NB4 (cell line): ENCODE data around the gene DHCR24.

Experiments
- DNase-seq: peaks from one replicate; pipeline ENCODE4 v3.0.0; 2010; ENCODE audit warnings: low read depth
- H3K4me3 ChIP-seq: one replicate; pipeline ENCODE4 v1.5.1; 2011; ENCODE audit warnings: mild to moderate bottlenecking, low read depth, low read length, moderate library complexity
- MAX ChIP-seq: IDR thresholded peaks from 2 replicates; pipeline ENCODE4 v1.6.1; 2011; ENCODE audit warnings: low read depth, low read length
- MYC ChIP-seq: IDR thresholded peaks from 2 replicates; pipeline ENCODE4 v1.6.1; 2011; ENCODE audit warnings: low read depth, low read length
- POLR2A ChIP-seq: IDR thresholded peaks from 2 replicates; pipeline ENCODE4 v1.6.1; 2011; ENCODE audit warnings: mild to moderate bottlenecking; ENCODE audit not compliant: insufficient read length; ENCODE audit errors: extremely low read depth
- TF ChIP-seq, protein P1 (sequence below): IDR thresholded peaks from one replicate; pipeline ENCODE4 v1.5.1; 2012; ENCODE audit warnings: low read depth, low read length

Gene DHCR24

DNA sequence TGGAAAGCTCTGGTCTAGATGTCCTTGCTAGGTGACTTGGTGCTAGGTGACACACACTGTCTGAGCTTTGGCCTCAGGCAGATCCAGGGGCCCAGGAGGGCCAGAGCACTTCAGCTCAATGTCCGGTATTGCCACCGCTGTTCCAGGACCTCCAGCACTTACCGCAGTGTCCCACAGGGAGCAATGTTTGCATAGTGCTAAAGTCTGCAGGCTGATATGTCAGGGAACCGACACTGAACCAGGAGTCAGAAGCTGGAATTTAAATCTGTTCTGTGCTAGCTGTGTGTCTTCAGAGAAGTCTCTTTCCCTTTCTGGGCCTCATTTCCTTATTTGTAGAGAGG, 19.3 kb downstream of the DHCR24 start:
- H3K4me3 ChIP-seq, result no peak overlapping the region
- TF ChIP-seq, protein P1, sequence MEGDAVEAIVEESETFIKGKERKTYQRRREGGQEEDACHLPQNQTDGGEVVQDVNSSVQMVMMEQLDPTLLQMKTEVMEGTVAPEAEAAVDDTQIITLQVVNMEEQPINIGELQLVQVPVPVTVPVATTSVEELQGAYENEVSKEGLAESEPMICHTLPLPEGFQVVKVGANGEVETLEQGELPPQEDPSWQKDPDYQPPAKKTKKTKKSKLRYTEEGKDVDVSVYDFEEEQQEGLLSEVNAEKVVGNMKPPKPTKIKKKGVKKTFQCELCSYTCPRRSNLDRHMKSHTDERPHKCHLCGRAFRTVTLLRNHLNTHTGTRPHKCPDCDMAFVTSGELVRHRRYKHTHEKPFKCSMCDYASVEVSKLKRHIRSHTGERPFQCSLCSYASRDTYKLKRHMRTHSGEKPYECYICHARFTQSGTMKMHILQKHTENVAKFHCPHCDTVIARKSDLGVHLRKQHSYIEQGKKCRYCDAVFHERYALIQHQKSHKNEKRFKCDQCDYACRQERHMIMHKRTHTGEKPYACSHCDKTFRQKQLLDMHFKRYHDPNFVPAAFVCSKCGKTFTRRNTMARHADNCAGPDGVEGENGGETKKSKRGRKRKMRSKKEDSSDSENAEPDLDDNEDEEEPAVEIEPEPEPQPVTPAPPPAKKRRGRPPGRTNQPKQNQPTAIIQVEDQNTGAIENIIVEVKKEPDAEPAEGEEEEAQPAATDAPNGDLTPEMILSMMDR, result no peak
- no peak for TF ChIP-seq MYC
- no peak for TF ChIP-seq MAX
- TF ChIP-seq POLR2A, result no peak
- DNase-seq, result no peak

DNA sequence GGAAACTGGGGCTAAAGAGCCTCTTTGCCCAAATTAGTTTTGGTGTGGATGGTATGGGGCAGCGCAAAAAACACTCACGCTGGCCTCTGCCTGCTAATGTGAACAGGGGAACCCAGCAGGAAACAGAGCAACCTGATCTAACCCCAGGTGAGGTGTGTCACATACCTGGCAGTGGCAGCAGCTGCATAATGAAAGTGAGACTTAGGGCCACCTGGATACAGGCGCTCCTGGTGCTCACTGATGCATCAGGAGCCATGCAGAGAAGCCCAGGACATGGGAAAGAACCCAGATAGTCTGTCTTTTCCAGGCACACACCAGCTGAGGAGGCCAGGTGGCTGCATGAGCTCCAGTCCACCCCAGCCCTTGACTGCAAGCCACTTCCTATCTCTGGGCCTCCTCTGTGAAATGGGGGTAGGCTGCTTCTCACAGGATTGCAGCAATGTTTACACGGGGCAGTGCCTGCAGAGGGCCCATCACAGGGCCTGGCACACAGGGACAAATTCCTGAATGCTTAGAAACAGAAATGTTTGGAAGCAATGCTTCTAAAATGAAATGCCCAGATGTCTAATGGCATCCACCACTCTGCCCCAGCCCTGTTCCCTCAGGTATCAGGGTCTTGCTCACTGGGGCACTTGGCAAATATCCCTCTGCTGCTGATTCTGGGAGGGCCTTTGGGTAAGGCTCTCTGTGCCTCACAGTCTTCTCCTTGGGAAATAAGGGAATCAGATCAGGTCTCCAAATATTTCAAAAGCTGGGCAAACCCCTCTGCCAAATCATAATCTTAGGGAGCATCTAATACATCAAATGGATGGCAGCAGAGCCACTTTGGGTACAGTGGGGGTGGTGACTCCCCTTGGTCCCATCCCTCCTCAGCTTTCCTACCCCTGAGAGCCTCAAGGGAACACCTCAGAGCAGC, 19.9 kb downstream of the DHCR24 start:
- no peak for DNase-seq
- no peak overlapping the region for H3K4me3 ChIP-seq
- no peak for TF ChIP-seq MAX
- TF ChIP-seq POLR2A, result no peak
- TF ChIP-seq, protein P1, result no peak
- no peak for TF ChIP-seq MYC

DNA sequence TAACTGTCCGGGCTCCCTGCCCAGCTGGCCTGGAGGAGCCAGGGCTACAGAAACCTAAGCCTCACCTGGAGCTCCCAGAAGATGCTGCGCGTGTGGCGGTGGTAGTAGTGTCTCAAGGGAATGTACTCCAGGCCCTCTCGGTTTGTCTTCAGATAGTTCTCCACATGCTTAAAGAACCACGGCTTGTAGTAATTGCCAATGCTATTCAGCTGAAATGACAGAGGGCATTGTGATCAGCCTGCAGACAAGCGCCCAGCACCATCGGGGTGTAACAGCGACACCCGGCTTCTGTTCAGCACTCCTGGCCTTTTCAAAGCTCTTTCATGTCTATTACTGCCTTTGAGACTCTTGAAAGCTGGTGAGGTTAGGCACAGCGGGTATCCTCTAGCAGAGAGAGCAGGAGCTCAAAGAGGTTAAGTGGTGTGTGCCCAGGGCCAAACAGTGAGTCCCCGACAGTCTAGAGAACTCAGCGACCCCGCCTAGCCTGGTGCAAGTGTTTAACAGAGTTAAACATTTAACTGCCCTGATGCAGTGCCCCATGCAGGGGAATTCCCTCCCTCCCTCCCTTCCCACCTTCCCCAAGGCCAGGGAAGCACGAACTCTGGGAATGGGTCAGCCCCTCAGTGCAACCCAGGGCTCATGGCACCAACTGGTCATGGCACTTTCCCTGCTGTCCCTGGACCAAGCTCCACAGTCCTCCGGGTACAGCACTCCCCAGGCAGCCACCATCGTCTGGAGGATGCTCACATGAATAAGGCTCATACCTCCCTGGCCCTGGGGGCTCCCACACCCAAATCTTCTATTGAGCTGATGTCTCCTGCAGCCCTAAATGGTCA, 21.5 kb downstream of the DHCR24 start:
- no peak overlapping the region for H3K4me3 ChIP-seq
- DNase-seq, result no peak
- TF ChIP-seq MYC, result no peak
- TF ChIP-seq, protein P1, result no peak
- TF ChIP-seq POLR2A, result no peak
- no peak for TF ChIP-seq MAX

DNA sequence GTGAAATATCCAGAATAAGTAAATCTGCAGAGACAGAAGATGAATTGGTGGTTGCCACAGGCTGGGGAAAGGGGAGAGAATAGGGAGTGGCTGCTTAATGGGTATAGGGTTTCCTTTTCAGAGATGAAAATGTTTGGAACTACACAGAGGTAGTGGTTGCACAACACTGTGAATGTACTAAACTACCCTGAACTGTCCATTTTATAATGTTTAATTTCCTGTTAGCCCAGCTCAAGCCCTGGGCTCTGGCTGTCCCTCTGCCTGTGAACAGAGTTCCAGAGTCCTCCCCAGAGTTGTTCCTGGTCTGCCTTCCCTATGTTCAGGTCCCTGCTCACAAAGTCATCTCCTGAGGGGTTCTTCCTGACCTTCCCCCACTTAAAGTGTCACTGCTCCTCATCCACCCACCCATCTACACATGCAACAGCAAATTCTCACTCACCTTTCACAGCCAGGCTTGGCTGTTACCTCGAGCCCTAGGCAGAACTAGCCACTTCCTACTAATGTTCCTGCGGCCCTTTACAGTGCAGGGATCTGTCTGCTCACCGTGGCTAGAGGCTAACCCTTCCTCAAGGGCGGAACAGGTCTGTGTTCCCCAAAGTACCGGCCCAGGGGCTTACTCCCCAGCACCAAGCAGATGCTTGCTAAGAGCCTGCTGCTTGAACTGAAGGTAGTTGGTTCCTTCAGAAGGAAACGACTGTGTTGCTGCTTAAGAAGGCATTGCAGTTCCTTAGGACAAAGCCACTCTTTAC, 22.4 kb downstream of the DHCR24 start:
- H3K4me3 ChIP-seq, result no peak overlapping the region
- TF ChIP-seq, protein P1, result no peak
- TF ChIP-seq MAX, result no peak
- TF ChIP-seq MYC, result no peak
- TF ChIP-seq POLR2A, result no peak
- no peak for DNase-seq

DNA sequence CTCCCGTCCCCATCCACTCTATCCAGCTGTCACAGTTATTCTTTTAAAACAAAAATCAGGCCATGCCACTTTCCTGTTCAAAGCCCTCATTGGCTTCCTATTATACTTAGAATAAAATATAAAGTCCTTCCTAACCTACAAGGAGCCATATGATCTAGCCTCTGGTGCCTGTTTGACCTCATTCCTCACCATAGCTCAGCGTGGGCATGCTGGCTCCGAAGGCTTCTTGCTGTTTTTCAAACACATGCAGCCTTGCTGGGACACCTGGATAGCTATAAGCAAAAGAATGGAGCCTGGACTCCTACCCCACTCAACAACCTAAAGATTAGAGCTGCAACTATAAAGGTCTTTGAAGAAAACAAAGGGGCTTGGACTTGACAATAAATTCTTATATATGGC, 23.7 kb downstream of the DHCR24 start:
- H3K4me3 ChIP-seq, result no peak overlapping the region
- DNase-seq, result no peak
- TF ChIP-seq MYC (no peak), POLR2A (no peak), MAX (no peak)
- TF ChIP-seq, protein P1, result no peak
